NCI-H187 treated with DMSO at 0.1 percent for 48 hours (cell line): ENCODE data around the gene FHOD3.
"Not testable (repeated sequence)": the region's sequence is repeated elsewhere in the genome, so short reads cannot be mapped to it uniquely, and the experiment has no call there.

ENCODE experiments used
- DNase-seq: peaks from one replicate; lab custom pipeline; 2025; lab: John Stamatoyannopoulos, UW

FHOD3 gene

DNA sequence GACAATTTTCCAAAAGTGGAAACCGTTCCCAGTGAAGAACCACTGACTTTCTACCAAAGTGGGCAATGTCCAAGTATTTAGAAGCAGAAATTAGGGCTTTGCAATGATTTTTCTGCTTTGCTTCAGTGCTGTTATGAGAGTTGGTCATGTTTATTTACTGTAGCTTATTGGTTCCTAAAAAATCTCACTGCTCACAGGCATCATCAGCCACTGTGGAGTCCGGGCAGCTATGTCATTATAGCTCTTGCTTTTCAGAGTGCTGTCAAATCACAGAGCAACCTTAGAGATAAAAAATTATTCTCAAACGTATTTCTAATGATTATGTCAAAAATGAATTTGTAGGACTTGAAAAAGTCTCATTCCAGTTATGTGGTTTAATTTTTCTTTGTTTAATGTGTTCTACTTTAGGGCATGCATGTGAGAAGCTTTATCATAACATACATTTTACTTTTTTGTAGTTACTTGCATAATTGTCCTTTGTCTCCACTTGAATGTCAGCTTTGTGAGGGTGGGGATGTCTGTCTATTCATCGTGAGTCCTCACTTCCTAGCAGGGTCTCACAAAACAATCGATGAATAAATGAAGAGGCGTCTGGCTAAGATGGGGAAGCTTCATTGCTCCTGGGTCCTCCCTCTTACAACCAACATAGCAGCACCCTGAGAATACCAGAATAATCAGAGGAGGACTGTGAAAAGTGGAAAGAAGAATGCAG lies 413.7 kb downstream of the FHOD3 start:
- no peak for DNase-seq

DNA sequence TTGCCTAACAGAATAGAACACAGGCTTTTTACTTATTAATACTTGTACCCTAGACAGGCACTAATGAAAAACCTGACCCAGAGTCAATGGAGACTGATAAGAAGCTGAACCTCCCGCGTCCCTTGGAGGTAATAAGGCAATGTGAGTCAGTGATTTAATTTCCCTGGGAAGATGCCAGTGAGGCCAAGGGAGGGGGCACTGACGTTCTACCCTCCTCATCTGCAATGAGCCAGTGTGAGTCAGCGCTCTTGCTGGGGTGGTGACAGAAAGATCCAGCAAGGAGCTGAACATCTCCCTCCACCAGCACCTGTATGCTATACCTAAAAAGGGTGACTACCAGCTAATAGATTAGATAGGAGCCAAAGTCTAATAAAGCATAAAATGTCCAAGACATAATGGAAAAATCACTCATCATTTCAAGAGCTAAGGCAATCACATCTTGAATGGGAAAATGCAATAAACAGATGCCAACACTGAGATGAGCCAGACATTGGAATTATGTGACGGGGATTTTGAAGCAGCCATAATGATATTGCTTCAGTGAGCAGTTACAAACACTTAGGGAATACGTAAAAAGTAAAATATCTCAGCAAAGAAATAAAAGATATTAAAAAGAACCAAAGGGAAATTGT lies 414.4 kb downstream of the FHOD3 start:
- no peak for DNase-seq

DNA sequence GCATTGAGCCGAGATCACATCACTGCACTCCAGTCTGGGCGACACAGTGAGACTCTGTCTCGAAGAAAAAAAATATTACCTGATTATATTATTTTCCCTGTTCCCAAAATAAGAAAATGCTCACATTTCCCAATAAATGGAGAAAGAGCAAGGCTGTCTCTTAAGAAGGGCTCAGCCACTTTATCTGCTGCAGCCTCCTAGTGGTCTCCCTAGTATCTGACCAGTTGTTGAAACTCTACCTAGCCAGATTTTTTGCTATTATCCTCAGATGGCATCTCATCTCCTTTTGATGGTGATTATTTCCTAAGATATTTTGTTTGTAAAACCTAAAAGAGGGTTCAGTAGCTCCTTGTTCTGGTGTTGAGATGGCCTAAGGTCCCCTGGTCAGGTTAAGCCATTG lies 417.0 kb downstream of the FHOD3 start:
- DNase-seq = no peak

DNA sequence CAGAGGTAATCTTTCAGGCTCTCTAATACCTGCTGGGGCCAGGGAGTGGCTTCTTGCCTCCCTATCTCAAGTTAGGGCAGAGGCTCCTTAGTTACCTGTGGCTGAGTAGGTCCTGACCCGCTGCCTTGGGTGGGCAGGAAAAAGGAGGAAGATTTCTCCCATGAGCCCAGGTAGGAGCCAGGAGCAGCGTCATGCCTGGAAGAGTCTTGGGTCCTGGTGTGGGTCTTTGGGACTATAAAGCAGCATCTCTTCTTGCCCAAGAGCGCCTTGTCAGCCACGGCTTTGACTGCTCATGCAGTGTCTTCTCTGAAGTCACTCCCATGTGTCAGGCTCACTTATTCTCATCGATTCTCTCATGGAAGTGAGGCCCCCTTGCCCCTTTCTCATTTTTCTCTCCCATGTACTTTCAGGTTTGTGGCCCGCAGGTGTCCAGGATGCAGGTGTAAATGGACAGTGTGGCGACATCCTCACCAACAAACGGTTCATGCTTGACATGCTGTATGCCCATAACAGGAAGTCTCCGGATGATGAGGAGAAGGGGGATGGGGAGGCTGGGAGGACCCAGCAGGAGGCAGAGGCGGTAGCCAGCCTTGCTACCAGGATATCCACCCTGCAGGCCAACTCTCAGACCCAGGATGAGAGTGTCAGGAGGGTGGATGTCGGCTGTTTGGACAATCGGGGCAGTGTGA lies 420.1 kb downstream of the FHOD3 start:
- no peak for DNase-seq

DNA sequence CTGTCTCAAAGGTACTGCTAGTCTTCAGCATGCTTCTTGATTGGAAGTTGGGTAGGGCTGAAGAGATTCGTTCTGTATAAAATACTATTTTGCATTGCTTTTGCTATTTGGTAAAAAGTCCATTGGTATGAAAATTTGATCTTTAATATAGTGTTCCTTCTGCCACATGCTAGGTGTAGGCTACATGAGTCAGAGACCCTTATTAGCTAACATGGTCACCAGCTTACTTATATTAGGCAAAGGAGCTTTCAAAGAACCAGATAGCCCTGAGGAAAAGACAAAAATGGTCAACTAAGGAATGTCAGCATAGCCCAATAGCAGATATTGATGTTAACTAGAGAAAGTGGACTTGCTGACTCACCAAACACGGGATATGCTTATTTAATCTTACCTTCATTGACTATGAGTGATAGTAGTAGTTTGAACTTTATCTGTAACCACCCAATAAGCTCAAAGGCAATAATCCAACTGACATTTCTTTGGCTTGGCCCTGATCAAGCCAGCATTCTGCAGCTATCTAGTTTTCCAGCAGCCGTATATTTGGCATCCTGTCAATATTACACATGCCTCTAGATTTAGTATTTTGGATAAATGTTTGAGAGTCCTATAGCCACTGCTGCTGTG lies 421.3 kb downstream of the FHOD3 start:
- no peak for DNase-seq

DNA sequence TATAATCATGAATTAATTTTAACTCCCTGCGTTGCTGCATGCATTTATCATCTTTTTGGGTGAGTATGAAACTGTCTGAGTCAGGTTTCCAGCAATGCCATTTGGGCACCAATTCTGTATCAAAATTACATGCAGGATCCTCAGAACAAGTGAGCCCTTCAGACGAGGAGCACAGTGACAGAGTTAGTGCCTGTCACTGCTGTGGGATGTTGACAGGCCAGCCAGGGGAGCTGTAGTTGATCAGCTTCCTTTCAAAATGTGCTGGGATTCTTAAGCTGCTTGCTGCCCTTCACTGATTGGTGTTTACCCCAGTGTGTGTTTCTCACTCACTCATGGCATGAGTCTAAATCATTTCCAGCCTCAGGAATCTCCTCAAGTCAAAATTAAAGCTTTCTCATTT lies 422.1 kb downstream of the FHOD3 start:
- DNase-seq = no peak

DNA sequence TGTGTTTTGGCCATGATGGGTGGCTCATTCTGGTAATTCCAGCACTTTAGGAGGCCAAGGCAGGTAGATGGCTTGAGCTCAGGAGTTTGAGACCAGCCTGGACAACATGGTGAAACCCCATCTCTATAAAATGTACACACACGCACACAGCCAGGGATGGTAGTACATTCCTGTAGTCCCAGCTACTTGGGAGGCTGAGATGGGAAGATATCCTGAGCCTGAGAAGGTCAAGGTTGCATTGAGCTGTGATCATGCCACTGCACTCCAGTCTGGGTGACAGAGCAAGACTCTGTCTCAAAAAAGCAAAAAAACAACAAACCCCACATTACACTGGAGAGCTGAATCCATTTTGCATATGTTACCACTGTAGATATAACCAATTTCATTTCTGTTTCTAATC lies 423.8 kb downstream of the FHOD3 start:
- DNase-seq = not testable (repeated sequence)

DNA sequence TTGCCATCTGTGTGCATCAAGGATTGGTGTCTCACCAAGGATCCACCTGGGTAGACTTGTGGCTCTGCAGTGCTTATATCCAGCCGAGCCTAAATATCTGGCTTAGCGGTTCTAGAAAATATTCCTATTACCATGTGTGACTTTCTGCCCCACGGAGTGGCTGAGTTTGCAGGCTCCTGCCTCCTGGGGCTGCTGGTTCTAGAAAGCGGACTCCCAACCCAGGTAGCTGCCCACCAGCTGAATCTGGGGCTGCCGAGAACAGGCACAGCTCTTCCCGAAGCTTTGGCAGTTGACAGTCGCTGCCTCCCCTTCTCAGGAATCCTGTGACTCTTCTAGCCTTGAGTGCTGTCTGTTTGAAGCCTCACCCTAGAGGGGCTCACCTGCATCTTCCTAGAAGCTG lies 426.7 kb downstream of the FHOD3 start:
- DNase-seq = no peak

DNA sequence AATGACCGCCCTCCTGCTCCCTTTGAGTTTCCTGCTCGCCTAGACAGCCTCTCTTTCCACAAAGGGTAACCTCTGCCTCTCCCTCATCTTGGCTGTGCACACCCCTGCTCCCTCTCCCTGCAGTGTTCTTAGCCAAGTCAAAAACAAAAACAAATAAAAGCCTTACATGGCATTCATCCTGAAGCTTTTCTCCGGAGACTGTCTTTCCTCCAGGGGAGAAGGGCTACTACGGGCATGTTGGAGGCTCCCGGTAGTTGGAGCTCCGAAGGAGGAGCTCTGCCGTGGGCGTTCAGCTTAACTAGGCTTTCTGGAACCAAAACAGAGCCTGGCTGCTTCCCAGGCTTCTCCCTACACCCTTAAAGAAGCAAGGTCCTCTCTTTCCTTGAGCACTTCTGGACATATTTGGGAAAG lies 427.1 kb downstream of the FHOD3 start:
- DNase-seq = no peak

DNA sequence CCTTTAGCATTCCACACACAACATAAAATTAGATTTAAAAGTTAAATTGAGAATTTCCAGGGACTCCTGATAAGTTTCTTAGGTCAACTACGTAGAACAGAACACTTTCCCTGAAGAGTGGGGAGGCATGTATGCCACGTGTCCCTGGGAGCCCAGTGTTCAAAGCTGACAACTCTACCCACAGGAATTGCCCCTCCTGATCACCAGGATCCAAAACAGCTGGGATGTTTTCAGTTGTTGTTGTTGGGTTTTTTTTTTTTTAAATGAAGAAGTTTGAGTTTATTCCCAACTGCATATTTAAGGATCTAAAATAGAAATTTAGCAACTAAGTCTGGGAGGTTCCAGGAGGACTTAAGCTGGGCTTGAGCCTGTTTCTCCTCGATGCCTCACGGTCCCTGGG lies 430.8 kb downstream of the FHOD3 start:
- no peak for DNase-seq

DNA sequence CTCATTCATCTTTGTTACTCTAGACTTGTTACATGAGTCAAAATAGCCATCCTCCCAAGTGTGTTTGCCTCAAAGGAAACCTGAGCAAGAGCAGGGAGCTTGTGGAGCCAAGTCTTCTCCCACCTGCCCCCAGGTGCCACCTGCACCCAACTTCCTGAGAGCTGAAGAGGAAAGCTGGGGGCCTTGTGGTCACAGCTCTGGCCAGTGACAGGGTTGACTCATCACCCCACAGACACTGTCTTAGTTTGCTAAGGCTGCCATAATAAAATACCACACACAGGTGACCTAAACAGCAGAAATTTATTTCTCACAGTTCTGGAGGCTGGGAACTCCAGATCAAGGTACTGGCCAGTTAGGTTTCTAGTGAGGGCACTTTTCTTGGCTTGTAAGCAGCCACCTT lies 431.7 kb downstream of the FHOD3 start:
- no peak for DNase-seq

DNA sequence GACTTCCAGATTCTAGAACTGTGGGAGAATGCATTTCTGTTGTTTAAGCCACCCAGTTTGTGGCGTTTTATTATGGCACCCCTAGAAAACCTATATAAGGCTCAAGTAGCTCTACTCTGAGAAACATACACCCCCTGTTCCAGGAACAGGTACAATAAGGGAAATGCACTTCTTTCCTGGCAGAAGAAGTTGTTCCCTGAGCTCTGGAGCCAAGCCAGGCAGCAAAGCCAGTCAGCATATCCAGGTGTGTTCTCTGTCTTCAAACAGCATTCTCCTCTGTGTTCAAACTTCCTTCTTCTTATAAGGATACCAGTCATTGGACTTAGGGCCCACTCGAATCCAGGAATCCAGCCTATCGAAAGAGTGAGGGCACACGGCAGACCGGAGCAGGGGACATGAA lies 434.8 kb downstream of the FHOD3 start:
- no peak for DNase-seq

DNA sequence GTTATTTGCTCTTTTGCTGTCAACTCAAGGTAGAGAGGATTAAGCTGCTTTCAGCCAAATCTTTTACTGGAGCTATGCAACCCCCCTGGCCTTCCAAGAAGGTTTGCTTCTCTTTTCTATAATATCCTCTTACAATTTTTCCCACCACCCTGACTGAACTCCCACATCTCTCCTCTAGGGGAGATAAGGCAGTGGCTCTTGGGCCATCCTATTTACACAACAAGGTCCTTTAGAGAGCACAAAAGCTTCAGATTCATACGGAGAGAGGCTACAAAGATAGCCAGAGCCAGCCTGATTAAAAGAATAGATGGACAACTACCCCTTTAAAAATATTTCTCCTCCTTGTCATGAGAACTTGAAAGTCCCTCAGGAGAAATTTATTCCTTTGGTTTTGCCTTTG lies 435.6 kb downstream of the FHOD3 start:
- DNase-seq = no peak

DNA sequence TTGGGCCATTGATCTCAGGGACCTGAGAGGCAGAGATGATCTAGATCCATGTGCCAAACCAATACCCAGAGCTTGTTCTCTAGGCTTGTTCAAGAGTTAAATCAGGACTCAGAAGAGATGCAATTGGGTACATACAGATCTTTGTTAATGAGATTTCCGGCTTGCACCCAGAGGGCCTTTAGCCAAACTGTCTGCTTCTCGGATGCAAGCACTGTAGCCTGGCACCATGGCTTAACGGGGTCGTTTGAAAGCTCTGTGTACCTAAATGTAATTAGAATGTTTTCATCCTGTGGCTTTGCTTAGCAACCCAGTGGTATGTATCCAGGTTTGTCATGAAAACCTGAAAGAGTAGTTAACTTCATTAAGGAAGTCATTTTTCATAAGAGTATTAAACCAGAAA lies 437.1 kb downstream of the FHOD3 start:
- DNase-seq = no peak

DNA sequence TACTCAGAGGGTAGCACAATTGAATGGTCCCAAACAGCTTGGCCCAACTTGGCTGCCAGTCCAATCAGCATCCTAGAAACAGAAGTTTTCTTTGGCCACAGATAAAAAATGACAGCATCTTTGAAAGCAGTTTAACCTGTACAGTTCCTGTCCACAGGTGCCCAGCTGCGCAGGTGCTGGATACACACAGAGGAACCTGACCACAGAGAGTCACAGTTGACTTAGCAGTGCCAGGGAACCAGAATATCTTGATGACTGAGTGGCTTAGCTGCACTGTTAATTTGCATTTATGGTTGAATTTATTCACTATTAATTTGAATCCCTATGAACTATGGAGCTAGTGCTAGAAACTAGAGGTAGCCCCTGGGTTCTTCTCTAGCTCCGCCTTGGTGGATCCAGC lies 437.6 kb downstream of the FHOD3 start:
- DNase-seq = peak; percentile 5

DNA sequence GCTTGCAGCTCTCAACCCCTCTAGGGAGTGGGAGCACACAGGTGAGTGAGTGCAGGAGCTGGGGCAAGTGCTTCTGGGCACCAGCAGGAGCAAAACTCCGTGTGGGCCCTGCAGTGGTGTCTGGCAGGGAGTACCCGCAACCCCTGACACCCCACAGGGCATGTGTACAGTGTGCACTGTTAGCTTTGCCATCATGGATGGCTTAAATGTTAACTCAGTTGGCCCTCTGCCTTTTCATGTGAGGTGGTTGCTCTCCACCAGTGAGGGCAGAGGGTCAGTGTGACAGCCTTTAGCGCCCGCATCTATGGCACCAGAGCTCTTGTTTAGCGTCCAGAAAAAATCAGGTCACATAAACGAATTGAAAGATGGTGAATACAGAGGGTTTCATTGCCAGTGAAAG lies 438.6 kb downstream of the FHOD3 start:
- DNase-seq = no peak

DNA sequence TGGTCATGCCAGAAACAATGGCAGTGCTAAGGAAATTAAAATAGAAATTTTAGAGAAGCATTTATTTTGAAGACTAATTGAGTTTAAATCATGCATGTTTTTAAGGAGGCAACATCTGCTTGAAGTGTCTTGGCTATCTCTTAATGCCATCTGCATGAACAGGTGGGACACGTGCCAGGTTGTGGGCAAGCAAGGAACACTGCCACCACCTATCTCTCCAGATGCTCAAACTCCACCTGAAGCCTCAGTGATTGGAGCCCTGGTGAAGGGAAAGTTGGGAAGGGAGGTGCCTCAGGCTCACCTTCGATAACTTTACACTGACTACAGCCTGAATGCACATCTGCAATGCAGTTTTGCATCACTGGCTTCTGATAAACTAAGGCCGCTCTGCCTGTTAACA lies 439.8 kb downstream of the FHOD3 start:
- DNase-seq = no peak

DNA sequence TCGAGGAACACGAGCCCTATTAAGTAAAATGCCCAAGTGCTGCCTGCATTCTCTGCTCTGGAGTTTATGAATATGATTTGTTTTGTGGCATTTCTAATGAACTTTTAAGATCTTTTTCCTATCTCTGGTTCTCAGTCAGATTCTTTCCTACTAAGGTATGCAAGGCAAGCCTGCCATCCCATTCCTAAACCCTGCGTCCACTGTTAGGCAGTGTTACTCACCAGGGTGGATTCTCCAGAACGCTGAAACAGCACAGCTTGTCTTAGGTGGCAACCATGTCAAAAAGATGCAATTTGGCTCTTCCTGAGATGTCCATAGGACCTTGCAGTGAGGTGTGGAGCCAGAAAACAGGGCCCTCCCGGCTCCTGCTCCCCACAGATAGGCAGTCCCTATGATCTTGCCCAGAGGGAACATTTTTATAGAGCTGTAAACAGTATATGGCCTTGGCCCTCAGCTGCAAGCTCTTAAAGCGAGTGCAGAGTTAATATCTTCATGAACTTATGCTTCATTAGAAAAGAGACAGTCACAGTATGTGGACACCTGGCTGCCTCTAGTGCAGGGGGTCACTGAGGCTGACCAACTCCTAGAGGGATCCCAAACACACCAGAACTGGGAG lies 446.9 kb downstream of the FHOD3 start:
- no peak for DNase-seq

DNA sequence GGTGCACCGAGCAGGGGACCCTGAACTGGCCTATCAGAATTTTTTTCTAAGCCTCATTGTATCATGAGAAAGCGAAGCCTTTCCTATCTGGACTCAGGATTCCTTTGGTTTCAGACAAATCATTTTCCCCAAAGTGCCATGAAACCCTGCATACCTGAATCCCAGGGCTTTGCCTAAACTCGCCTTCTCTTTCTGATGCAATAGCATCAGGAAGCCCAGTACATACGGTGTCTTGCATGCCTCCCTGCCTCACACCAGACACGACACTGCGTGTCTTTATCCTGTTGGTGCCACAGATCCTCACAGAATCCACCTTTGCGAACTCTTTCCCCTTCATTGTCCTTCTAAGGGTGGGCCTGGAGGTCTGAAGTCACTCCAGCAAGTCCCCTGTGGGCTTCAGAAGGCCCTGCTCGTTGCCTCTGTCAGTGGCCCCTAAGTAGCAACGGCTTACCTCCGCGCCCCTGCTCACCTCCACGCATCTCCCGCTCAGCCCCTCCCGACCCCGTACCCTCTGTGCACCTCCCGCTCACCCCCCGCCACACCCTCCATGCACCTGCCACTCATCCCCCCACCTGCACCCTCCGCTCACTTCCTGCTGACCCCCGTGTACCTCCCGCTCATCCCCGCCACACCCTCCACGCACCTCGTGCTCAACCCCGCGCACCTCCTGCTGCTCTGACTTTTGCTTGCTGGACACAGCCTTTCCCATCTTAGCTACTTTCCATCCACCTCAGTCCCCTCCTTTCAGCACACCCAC lies 447.9 kb downstream of the FHOD3 start:
- DNase-seq = no peak

DNA sequence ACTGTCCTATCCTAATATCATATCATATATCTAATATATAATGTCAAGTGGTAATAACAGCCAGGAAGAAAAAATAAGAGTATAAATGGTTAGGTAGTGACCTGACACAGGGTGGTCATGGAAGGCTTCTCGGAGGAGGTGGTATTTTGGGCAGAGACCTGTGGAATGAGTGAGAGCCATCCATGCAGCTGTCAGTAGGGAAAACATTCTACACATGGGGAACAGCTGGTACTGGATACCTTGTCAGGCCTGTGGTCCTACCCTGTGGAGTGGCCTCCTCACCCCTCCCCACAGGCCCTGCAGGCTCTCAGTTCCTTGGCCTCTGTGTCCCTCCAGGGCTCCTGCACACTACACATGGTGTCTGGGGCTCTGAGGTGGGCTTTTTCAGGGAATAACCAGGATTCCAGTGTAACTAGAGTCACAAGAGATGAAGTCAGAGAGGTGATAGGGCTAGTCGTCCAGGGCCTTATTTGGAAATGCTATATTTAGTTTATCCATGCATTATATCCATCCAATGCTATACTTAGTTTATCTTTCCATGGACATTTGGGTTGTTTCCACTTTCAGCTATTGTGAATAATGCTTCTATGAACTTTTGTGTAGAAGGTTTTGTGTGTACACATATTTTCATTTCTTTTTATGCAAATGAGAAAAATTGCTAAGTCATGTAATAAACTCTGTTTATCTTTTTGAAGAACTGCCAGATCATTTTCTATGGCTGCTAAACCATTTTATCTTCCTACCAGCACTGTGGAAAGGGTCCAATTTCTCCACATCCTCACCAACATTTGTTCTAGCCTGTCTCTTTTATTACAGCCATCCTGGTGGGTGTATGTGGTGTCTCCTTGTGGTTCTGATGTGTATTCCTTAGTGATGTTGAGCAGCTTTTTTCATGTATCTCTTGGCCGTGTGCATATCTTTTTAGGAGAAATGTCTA lies 455.7 kb downstream of the FHOD3 start:
- DNase-seq = no peak

DNA sequence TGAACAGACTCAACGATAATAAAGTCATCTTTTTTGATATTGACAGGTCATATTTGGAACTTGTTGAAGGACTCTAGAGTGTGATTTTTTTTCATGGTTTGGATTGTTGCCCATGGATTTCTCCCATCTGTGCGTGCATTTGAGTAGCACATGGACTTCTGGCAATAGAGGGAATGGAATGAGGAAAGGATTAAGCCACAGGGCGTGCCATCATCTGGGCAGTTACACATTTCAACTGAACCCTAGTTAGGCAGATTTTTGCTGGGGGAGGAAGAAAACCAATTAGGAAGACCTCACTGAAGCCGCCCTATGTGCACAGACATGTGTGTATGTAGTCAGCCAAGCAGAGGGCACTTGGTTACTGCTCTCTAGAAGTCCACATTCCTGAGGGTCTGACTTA lies 458.7 kb downstream of the FHOD3 start:
- no peak for DNase-seq
